GM12878 (cell line): ENCODE measurements around the gene LMO7. TPM values are rescaled to one million over a fixed set of nuclear protein-coding genes. Genes with fewer than 3 reads are reported as not detected.

ENCODE experiments used
- ATAC-seq: fragments of 200-7000 bp; cut with Tn5 transposase; 3 replicates; pipeline ENCODE4 v1.9.1; 2020; ENCODE audit warnings: mild to moderate bottlenecking, moderate library complexity
- BruUV-seq: library from RNA; stranded (reverse); fragments of 400-500 nt; replicated peaks from 2 replicates; lab custom pipeline; 2021; lab: Mats Ljungman, UMichigan
- CTCF ChIA-PET: fragments of 300-600 bp; sonication (Branson Sonifier 250); formaldehyde crosslinking; extraction: SDS; loops from one replicate; lab custom pipeline; 2021; ENCODE audit warnings: inconsistent platforms; lab: Yijun Ruan, JAX
- POLR2A ChIA-PET: fragments of 350-600 bp; formaldehyde crosslinking; extraction: SDS; loops from one replicate; lab custom pipeline; 2021; ENCODE audit warnings: inconsistent platforms; lab: Charles Lee
- RAD21 ChIA-PET: fragments of 300-600 bp; sonication (Branson Sonifier 250); formaldehyde crosslinking; loops from one replicate; lab custom pipeline; 2023; ENCODE audit warnings: antibody characterized with exemption; ENCODE audit not compliant: unreplicated experiment; lab: Charles Lee
- SMC1A ChIA-PET: fragments of 300-600 bp; sonication (Branson Sonifier 250); formaldehyde crosslinking; loops from one replicate; lab custom pipeline; 2023; ENCODE audit not compliant: unreplicated experiment, uncharacterized antibody; lab: Charles Lee
- DNase-seq: peaks from one replicate; pipeline ENCODE4 v3.0.0-alpha.2; 2011; ENCODE audit warnings: low read depth, low spot score
- FAIRE-seq: peaks from 3 replicates; lab custom pipeline; 2011; peaks lifted over from hg19 to GRCh38; lab: Jason Lieb, UNC
- H2AFZ ChIP-seq: 2 replicates; pipeline ENCODE4 v1.6.0; 2011; ENCODE audit warnings: low read depth, low read length, control low read depth; ENCODE audit not compliant: control insufficient read depth
- H3K27ac ChIP-seq: 2 replicates; pipeline ENCODE4 v1.5.1; 2011; ENCODE audit warnings: control low read depth; ENCODE audit not compliant: control insufficient read depth, insufficient read depth
- H3K27me3 ChIP-seq, 2 experiments: replicated peaks in 1 of 2; 2 replicates each; pipeline versions ENCODE4 v1.6.0 to v1.6.1; 2011; ENCODE audit warnings: low read length in 1 of 2; ENCODE audit not compliant: control insufficient read depth in 2 of 2, insufficient read depth in 2 of 2
- H3K36me3 ChIP-seq, 2 experiments: 2 replicates each; pipeline ENCODE4 v1.5.1; 2011; ENCODE audit warnings: low read length in 1 of 2; ENCODE audit not compliant: control insufficient read depth in 2 of 2, insufficient read depth in 2 of 2
- H3K4me1 ChIP-seq: 2 replicates; pipeline ENCODE4 v1.6.1; 2011; ENCODE audit warnings: mild to moderate bottlenecking, low read length, moderate library complexity, mixed read lengths; ENCODE audit not compliant: control insufficient read depth, insufficient read depth
- H3K4me2 ChIP-seq: 2 replicates; pipeline ENCODE4 v1.6.0; 2011; ENCODE audit warnings: control low read depth; ENCODE audit not compliant: control insufficient read depth, insufficient read depth
- H3K4me3 ChIP-seq: fragments of 200-600 bp; sonication (generic); 2 replicates; pipeline ENCODE4 v1.5.1; 2016
- H3K79me2 ChIP-seq: 2 replicates; pipeline ENCODE4 v1.6.0; 2011; ENCODE audit warnings: low read length; ENCODE audit not compliant: control insufficient read depth, insufficient read depth
- H3K9ac ChIP-seq: 2 replicates; pipeline ENCODE4 v1.8.0; 2011; ENCODE audit warnings: low read length, control low read depth, mixed read lengths; ENCODE audit not compliant: control insufficient read depth, insufficient read depth
- H3K9me3 ChIP-seq: replicated peaks from 3 replicates; pipeline ENCODE4 v1.5.1; 2011; ENCODE audit warnings: mild to moderate bottlenecking, low read length; ENCODE audit not compliant: control insufficient read depth, insufficient read depth
- H4K20me1 ChIP-seq: 2 replicates; pipeline ENCODE4 v1.6.0; 2011; ENCODE audit not compliant: control insufficient read depth, insufficient read depth
- CBFB ChIP-seq: IDR thresholded peaks from 2 replicates; pipeline ENCODE4 v1.6.1; 2016; ENCODE audit warnings: antibody characterized with exemption, low read depth
- GABPA ChIP-seq: IDR thresholded peaks from 2 replicates; pipeline ENCODE4 v1.6.1; 2014; ENCODE audit warnings: antibody characterized with exemption, low read depth, mild to moderate bottlenecking, inconsistent platforms
- MLLT1 ChIP-seq: fragments of 450-650 bp; IDR thresholded peaks from 2 replicates; pipeline ENCODE4 v1.6.1; 2016; ENCODE audit warnings: mild to moderate bottlenecking
- RELB ChIP-seq: fragments of 450-650 bp; IDR thresholded peaks from 2 replicates; pipeline ENCODE4 v1.6.1; 2017; ENCODE audit warnings: low read depth, mild to moderate bottlenecking, moderate library complexity
- TCF3 ChIP-seq: IDR thresholded peaks from 2 replicates; pipeline ENCODE4 v1.6.1; 2012; ENCODE audit warnings: low read depth, mild to moderate bottlenecking, low read length, borderline replicate concordance; ENCODE audit not compliant: insufficient read depth
- ZNF622 ChIP-seq: fragments of 450-650 bp; IDR thresholded peaks from 2 replicates; pipeline ENCODE4 v1.6.1; 2017; ENCODE audit warnings: mild to moderate bottlenecking, inconsistent platforms
- WGBS: methylation state at CpG from one replicate; pipeline ENCODE4 v1.1.6; 2016; ENCODE audit warnings: low lambda C conversion rate; ENCODE audit not compliant: insufficient replicate concordance, insufficient coverage; ENCODE audit errors: missing lambda C conversion rate; 5-methylcytosine and 5-hydroxymethylcytosine counted together
- in situ Hi-C: fragments of 300-500 bp; cut with MboI; formaldehyde crosslinking; loops from 9 replicates; pipeline ENCODE4 v1.14.3; 2018; ENCODE audit warnings: mixed read lengths
- intact Hi-C: fragments of 100-400 bp; cut with micrococcal nuclease; formaldehyde crosslinking; loops from one replicate; pipeline ENCODE4 v1.14.2; 2022; ENCODE audit not compliant: unreplicated experiment
- polyA plus RNA-seq, 11 experiments: library from polyadenylated mRNA; depleted of rRNA in 4 of 11; unstranded in 6 of 11; stranded (reverse) in 5 of 11; fragments of >200 nt; fragmentation: Nextera tagmentation in 4 of 11; fragmentation: Illumina TruSeq in 1 of 11; extraction: Ambion mirVana in 4 of 11; extraction: Trizol in 1 of 11; gene quantifications; 1 replicate in 1 of 11; 2 replicates in 10 of 11; pipeline versions ENCODE4 v1.2.1 to v1.2.3, GENCODE V29; 2011 to 2016; ENCODE audit warnings: inconsistent platforms in 2 of 11, missing spikeins in 2 of 11, low read depth in 1 of 11
- total RNA-seq, 4 experiments: library from RNA; depleted of rRNA in 3 of 4; stranded (reverse); fragments of >200 nt in 3 of 4; fragmentation: Illumina TruSeq in 1 of 4; extraction: Trizol in 1 of 4; gene quantifications; 2 replicates each; pipeline versions ENCODE4 v1.2.1 to v1.2.3, GENCODE V29; 2013 to 2021

The LMO7 gene
- total and polyA plus RNA-seq, 10 of the 15 experiments (the other 5 are each of a cell fraction or from before 2014, with no cell fraction given) = 8.5 to 67.8 (median 36.8) TPM

DNA sequence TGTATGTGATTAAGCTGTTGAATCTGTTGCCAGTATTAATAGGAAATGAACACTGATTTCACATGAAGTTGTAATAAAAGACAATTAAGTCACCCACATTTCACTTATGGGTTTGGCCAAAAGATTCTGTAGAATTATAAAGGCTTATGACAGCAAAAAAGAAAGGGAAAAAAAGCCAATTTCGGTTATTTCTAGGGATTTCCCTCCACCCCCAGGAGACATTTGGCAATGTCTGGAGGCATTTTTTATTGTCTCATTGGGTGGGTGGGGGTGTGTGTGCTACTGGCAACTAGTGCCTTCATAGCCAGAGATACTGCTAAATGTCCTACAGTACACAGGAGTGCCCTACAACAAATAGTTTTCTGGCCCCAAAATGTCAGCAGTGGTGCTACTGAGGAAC lies 175.7 kb downstream of the LMO7 start:
- H3K4me1 ChIP-seq = no peaks in the 10 kb centered on the region
- H3K4me2 ChIP-seq = no peak overlapping the region
- ChIA-PET RAD21 (no interaction called here), POLR2A (no interaction called here), CTCF (no interaction called here), SMC1A (interaction anchor here (0.6 kb wide), 1 partner anchor 11 kb away, joined by 3 read pairs; no protein-coding TSS in a partner anchor)
- TF ChIP-seq RELB (no peak), MLLT1 (no peak), GABPA (no peak), TCF3 (no peak), CBFB (no peak), ZNF622 (no peak)
- intact Hi-C loops = no loop called here
- H3K36me3 ChIP-seq = no peaks in the 10 kb centered on the region
- H3K4me3 ChIP-seq = no peak overlapping the region
- no peak overlapping the region for H3K9ac ChIP-seq
- no peaks in the 10 kb centered on the region for H3K79me2 ChIP-seq
- no peak for DNase-seq
- 85% methylated on average over 1 of the region's 1 CpG for WGBS
- no peaks in the 10 kb centered on the region for H3K27me3 ChIP-seq
- no peak for FAIRE-seq
- in situ Hi-C loops = no loop called here
- no peaks in the 10 kb centered on the region for H4K20me1 ChIP-seq
- H3K27ac ChIP-seq = no peak overlapping the region
- no peak for ATAC-seq
- no peak overlapping the region for H2AFZ ChIP-seq
- BruUV-seq = no TSS peak
- H3K9me3 ChIP-seq = no peaks in the 10 kb centered on the region
